Breast epithelium (tissue), 4 donors: ENCODE data around the gene ACKR1. TPM values are rescaled to one million over a fixed set of nuclear protein-coding genes. Genes with fewer than 3 reads are reported as not detected.

Source experiments
- DNase-seq, 2 donors: peaks; one replicate each; pipeline ENCODE4 v3.0.0-alpha.2; 2019; ENCODE audit warnings: low spot score in 2 of 2
- H3K27ac ChIP-seq, 2 donors: fragments of 200-600 bp; sonication (generic) in 1 of 2; one replicate each; pipeline ENCODE4 v1.5.1; 2016 to 2019; ENCODE audit warnings: mild to moderate bottlenecking in 1 of 2
- H3K27me3 ChIP-seq, 2 donors: fragments of 200-600 bp; sonication (generic) in 1 of 2; one replicate each; pipeline versions ENCODE4 v1.5.1 to v1.6.0; 2017 to 2019; ENCODE audit warnings: control low read depth in 1 of 2, mild to moderate bottlenecking in 1 of 2
- H3K36me3 ChIP-seq: fragments of 200-600 bp; one replicate; pipeline ENCODE4 v1.5.1; 2019
- H3K4me1 ChIP-seq, 2 donors: fragments of 200-600 bp; sonication (generic); one replicate each; pipeline ENCODE4 v1.5.1; 2016 to 2019; ENCODE audit warnings: control low read depth in 1 of 2
- H3K4me3 ChIP-seq, 3 donors: fragments of 200-600 bp; sonication (generic); 1 replicate in 2 of 3; 2 replicates in 1 of 3; pipeline ENCODE4 v1.5.1; 2016 to 2019; ENCODE audit warnings: mild to moderate bottlenecking in 3 of 3, moderate library complexity in 2 of 3
- H3K9me3 ChIP-seq, 2 donors: fragments of 200-600 bp; sonication (generic) in 1 of 2; one replicate each; pipeline ENCODE4 v1.5.1; 2016 to 2019; ENCODE audit warnings: control low read depth in 1 of 2
- POLR2A ChIP-seq: fragments of 450-650 bp; IDR thresholded peaks from one replicate; pipeline ENCODE4 v1.6.1; 2016; ENCODE audit warnings: antibody characterized with exemption, mild to moderate bottlenecking, moderate library complexity
- POLR2AphosphoS5 ChIP-seq, 3 donors: sonication (generic); formaldehyde crosslinking; IDR thresholded peaks; one replicate each; pipeline ENCODE4 v1.6.1; 2017; ENCODE audit warnings: antibody characterized with exemption in 3 of 3
- intact Hi-C: fragments of 100-400 bp; cut with DNase I; formaldehyde crosslinking; loops from one replicate; pipeline ENCODE4 v1.15.1; 2023; ENCODE audit warnings: low total_unique reads
- total RNA-seq, 3 donors: library from RNA; depleted of rRNA; stranded (reverse); fragments of >200 nt; gene quantifications; one replicate each; pipeline ENCODE4 v1.1.0, GENCODE V29; 2016
- TF ChIP-seq, protein P1 (sequence below), 3 donors: fragments of 450-650 bp; IDR thresholded peaks; one replicate each; pipeline ENCODE4 v1.5.1; 2016 to 2017; ENCODE audit warnings: antibody characterized with exemption in 3 of 3, mild to moderate bottlenecking in 3 of 3, moderate library complexity in 3 of 3

ACKR1 gene
- total RNA-seq, 3 donors from 2014 or later, result 32.3 to 83.2 (median 81.9) TPM

DNA sequence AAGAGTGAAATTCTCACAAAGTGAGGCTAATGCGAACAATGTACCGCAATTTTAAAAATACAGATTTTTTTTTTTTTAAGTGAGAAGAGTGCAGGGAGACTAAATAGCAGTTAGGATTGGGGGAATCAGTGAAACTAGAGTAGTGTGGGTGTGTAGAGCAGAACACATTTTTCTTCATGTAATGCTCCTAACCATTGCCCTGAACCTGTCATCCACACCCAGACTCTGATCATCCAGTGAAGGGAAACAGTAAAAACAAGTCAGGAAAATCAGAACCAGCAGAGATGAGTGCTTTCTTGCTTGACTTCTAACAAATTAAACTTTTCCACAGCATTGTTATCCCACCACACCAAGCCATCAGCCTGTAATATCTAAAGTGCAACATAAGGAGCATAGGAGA lies 24.2 kb upstream of the ACKR1 start:
- DNase-seq, result no peak
- H3K27me3 ChIP-seq, result peaks cover 0 to 6% of the 10 kb centered on the region in 2 donors
- H3K4me1 ChIP-seq, result no peaks in the 10 kb centered on the region
- no peak overlapping the region for H3K27ac ChIP-seq
- H3K36me3 ChIP-seq, result no peaks in the 10 kb centered on the region
- TF ChIP-seq, protein P1, sequence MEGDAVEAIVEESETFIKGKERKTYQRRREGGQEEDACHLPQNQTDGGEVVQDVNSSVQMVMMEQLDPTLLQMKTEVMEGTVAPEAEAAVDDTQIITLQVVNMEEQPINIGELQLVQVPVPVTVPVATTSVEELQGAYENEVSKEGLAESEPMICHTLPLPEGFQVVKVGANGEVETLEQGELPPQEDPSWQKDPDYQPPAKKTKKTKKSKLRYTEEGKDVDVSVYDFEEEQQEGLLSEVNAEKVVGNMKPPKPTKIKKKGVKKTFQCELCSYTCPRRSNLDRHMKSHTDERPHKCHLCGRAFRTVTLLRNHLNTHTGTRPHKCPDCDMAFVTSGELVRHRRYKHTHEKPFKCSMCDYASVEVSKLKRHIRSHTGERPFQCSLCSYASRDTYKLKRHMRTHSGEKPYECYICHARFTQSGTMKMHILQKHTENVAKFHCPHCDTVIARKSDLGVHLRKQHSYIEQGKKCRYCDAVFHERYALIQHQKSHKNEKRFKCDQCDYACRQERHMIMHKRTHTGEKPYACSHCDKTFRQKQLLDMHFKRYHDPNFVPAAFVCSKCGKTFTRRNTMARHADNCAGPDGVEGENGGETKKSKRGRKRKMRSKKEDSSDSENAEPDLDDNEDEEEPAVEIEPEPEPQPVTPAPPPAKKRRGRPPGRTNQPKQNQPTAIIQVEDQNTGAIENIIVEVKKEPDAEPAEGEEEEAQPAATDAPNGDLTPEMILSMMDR (IDR thresholded peaks at IDR 0.05), result no peak
- no peak for TF ChIP-seq POLR2A
- TF ChIP-seq POLR2AphosphoS5 (IDR thresholded peaks at IDR 0.05), result no peak
- intact Hi-C loops, result no loop called here
- H3K9me3 ChIP-seq, result no peaks in the 10 kb centered on the region
- H3K4me3 ChIP-seq, result no peak overlapping the region

GRCh38 chr1:159181328-159182024 lies 23.2 kb upstream of the ACKR1 start:
- intact Hi-C loops, result no loop called here
- no peak for TF ChIP-seq POLR2AphosphoS5 (IDR thresholded peaks at IDR 0.05)
- TF ChIP-seq, protein P1 (IDR thresholded peaks at IDR 0.05), result no peak

GRCh38 chr1:159184201-159184600 lies 20.5 kb upstream of the ACKR1 start:
- H3K27me3 ChIP-seq, result peaks cover 0 to 13% of the 10 kb centered on the region in 2 donors
- H3K27ac ChIP-seq, result no peak overlapping the region
- H3K36me3 ChIP-seq, result no peaks in the 10 kb centered on the region
- TF ChIP-seq, protein P1 (IDR thresholded peaks at IDR 0.05), result no peak
- intact Hi-C loops, result no loop called here
- no peak overlapping the region for H3K4me3 ChIP-seq
- H3K9me3 ChIP-seq, result no peaks in the 10 kb centered on the region
- no peaks in the 10 kb centered on the region for H3K4me1 ChIP-seq
- no peak for DNase-seq

More at GRCh38 chr1:159181328-159182024, 23.2 kb upstream of the ACKR1 start:
- Histone ChIP-seq H3K27ac (no peak overlapping the region), H3K4me1 (no peaks in the 10 kb centered on the region), H3K36me3 (no peaks in the 10 kb centered on the region), H3K4me3 (no peak overlapping the region), H3K27me3 (peaks cover 0 to 6% of the 10 kb centered on the region in 2 donors), H3K9me3 (no peaks in the 10 kb centered on the region)
- DNase-seq, result no peak

GRCh38 chr1:159185121-159185520 lies 19.6 kb upstream of the ACKR1 start:
- TF ChIP-seq POLR2A (no peak), POLR2AphosphoS5 (IDR thresholded peaks at IDR 0.05) (no peak)
- TF ChIP-seq, protein P1 (IDR thresholded peaks at IDR 0.05), result no peak
- H3K9me3 ChIP-seq, result no peaks in the 10 kb centered on the region
- DNase-seq, result no peak
- intact Hi-C loops, result no loop called here
- no peaks in the 10 kb centered on the region for H3K4me1 ChIP-seq
- H3K36me3 ChIP-seq, result no peaks in the 10 kb centered on the region
- no peak overlapping the region for H3K27ac ChIP-seq
- no peak overlapping the region for H3K4me3 ChIP-seq
- H3K27me3 ChIP-seq, result peaks cover 0 to 13% of the 10 kb centered on the region in 2 donors

- Histone ChIP-seq H3K4me1 (no peaks in the 10 kb centered on the region), H3K27me3 (peaks cover 0 to 6% of the 10 kb centered on the region in 2 donors), H3K4me3 (no peak overlapping the region), H3K36me3 (no peaks in the 10 kb centered on the region), H3K9me3 (no peaks in the 10 kb centered on the region), H3K27ac (no peak overlapping the region)
- no peak for DNase-seq
- intact Hi-C loops, result no loop called here
- TF ChIP-seq POLR2AphosphoS5 (IDR thresholded peaks at IDR 0.05), result no peak
- TF ChIP-seq POLR2A, result no peak
- TF ChIP-seq, protein P1 (IDR thresholded peaks at IDR 0.05), result no peak
These were observed 17.6 kb upstream of the ACKR1 start for GRCh38 chr1:159187033-159187432.
